Fibroblast of pulmonary artery (primary cell): ENCODE results near the gene OGFOD2.

Experiments
- DNase-seq: peaks from one replicate; pipeline ENCODE4 v3.0.0-alpha.2; 2010; ENCODE audit warnings: low read depth
- H3K4me3 ChIP-seq: replicated peaks from 2 replicates; pipeline ENCODE4 v1.5.1; 2011; ENCODE audit warnings: low read depth, mild to moderate bottlenecking, control low read depth, low read length, moderate library complexity
- TF ChIP-seq, protein P1 (sequence below): IDR thresholded peaks from 2 replicates; pipeline ENCODE4 v1.5.1; 2011; ENCODE audit warnings: mild to moderate bottlenecking, control low read depth, low read length, inconsistent platforms; ENCODE audit errors: missing control alignments

OGFOD2 gene

DNA sequence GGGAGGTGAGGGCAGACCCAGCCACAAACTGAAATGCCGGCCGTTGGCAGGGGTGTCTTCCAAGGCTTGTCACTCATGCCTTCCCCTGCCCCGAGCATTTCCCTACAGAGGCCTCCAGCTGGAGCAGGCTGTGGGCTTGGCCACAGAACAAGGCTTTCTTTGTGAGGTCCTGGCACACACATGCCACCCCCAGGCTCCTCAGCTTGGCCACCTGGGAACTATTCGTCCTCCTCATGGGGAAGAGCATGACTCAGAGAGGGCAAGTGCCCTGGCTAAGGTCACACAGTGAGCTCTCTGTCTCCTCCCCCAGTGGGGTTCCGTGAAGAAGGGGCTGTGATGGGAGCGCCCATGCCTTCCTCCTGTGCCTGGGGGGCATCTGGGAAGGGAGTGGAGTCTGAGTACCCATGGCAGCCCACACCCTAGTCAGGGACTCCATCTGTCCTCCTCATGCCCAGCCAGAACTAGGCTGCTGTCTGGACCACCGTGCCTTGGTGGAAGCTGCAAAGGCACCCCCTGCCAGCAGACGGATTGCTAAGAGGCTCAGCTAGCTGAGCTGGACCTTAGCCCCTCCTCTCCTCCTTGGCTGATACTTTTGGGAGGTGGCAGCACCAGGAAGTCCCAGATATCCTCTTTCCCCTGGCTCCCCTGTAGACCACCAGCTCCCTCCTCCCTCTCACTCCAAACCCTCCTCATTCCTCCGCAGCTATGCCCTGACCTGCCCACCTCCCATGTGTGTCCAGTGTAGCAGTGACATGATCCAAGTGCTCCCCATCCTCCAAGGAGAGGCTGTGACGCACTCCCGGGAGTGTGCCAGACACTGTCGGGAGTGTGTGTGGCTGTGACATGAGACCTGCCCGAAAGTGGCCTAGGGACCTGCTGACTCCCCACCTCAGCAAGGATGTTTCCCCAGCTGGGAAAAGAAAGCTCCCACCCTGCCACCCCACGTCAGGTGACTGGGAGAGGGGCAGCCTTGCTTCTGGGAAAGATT, 30.1 kb upstream of the OGFOD2 start:
- TF ChIP-seq, protein P1, sequence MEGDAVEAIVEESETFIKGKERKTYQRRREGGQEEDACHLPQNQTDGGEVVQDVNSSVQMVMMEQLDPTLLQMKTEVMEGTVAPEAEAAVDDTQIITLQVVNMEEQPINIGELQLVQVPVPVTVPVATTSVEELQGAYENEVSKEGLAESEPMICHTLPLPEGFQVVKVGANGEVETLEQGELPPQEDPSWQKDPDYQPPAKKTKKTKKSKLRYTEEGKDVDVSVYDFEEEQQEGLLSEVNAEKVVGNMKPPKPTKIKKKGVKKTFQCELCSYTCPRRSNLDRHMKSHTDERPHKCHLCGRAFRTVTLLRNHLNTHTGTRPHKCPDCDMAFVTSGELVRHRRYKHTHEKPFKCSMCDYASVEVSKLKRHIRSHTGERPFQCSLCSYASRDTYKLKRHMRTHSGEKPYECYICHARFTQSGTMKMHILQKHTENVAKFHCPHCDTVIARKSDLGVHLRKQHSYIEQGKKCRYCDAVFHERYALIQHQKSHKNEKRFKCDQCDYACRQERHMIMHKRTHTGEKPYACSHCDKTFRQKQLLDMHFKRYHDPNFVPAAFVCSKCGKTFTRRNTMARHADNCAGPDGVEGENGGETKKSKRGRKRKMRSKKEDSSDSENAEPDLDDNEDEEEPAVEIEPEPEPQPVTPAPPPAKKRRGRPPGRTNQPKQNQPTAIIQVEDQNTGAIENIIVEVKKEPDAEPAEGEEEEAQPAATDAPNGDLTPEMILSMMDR: no peak
- H3K4me3 ChIP-seq: no peak overlapping the region
- DNase-seq: peak; percentile 33

DNA sequence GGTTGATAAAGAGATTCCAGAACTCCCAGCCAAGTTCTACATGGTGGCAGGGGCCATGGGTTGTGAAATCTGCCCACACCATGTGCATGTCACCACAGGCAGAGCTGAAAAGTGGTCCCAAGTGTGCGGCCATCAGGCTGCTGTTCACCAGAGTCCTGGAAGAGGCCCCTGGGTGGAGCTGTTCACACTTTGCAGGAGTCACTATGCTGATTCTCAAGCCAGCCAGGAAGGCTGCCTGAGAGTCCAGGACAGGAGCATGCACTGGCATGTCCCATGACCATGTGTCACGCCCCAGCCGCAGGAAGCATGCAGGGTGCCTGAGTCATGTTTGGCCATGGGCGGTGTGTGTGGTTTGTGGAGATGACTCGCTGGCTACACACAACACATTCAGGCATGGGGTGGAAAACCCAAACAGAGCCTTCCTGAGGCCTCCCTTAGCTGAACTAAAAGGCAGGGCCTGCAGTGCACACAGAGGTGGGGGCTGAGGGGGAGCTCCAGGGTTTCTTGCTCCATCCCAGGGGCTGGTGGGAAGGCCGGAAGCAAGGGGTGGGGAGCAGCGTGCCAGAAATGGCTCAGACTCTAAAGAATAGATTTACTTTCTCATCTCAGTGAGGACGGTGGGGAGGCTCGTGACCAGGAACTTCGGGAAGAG, 28.2 kb upstream of the OGFOD2 start:
- no peak overlapping the region for H3K4me3 ChIP-seq
- DNase-seq: peak; percentile 97
- TF ChIP-seq, protein P1: peak; percentile 41

DNA sequence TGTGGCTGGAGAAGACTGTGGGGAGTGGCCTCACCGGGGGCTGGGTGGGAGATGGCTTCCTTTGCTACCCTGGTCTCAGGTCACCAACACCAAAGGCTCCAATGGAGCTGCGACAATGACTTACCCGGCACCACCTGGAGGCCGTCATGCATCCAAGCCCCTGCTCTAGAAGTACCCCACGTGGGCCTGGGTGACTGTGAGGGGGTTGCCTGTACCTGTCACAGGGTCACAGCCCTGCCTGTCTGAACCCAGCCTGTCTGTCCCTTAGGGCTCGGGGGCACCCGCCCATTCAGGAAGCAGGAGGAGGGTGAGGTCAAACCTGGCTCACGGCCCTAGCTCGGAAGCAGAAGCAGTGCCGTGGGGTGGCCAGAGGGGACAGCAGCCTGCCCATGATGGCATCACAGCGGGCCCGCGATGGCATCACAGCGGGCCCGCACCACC, 27.7 kb upstream of the OGFOD2 start:
- TF ChIP-seq, protein P1: no peak
- DNase-seq: no peak
- H3K4me3 ChIP-seq: no peak overlapping the region

DNA sequence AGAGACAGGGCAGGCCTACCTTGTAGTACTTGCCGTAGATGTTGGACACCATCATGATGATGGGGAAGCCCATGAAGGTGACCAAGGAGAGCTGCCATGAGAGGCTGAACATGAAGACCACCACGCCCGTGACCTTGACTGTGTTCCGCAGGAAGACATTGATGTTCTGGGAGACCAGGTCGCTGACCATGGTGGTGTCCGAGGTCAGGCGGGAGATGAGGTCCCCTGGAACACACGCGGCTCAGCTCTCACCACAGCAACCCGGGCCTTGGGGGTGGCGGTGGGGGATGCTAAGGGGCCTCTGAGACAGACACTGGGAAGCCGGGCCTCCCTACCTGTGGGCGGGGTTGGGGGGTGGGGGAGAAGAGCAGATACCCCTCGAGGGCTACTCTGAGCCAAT, 26.4 kb upstream of the OGFOD2 start:
- DNase-seq: no peak
- TF ChIP-seq, protein P1: no peak
- H3K4me3 ChIP-seq: no peak overlapping the region

DNA sequence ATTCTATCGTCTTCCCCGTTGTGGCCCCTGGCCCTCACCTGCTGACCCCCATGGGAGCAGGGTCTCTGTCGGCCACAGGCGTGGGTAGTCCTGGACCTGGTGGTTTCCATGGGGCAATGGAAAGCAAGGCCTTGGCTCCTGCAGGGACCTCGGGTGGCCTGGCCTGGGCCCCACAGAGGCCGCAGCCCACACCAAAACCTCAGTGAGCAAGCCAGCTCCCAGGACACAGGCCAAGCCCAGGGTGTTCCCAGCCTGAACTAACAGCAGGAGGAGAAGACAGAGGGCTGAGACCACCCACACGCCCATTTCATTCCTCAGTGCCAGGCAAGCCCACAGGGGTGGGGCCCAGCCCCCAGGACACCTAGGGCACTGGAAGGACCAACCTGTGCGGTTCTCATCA, 25.6 kb upstream of the OGFOD2 start:
- TF ChIP-seq, protein P1: no peak

DNA sequence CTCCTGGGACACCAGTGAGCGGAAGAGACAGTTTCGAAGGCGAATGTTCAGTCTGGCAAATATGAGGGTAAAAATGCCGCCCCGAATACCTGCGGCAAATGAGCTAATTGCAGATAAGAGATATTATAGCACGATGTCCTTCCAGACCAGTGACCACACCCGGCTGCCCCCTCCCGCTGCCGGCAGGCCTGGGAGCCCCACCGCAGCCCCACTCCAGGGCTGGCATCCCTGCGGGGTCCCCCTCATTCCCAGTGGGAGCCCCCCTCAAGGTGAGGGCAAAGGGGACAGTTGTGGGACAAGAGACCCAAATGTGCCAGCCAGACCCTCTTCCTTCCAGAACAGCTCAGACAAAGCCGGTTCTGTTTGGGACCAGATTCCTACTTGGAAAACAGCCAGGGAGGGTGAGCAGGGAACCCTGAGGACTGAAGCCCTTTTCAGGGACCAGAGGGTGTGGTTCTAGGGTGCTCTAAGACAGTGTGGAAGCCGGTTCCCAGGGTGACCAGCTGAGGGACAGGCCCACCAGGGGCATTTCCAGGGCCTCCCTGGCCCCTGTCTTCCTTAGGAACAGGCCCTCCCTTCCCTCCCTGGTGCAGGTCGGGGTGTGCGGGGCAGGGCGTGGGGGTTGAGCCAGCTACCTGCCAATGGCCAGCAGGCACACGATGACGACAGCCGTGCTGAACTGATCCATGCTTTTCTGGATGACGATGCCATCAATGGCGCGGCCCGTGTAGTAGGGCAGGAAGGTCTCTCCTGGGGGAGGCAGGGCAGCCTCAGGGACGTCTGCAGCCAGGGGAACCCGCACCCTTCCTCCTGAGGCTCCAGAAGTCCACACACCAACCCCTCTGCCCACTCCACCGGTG, 25.0 kb upstream of the OGFOD2 start:
- DNase-seq: no peak
- TF ChIP-seq, protein P1: no peak
- no peak overlapping the region for H3K4me3 ChIP-seq

More for the DNA sequence above, 25.6 kb upstream of the OGFOD2 start:
- no peak for DNase-seq
- H3K4me3 ChIP-seq: no peak overlapping the region
